Stimulated activated CD4-positive, alpha-beta T cell treated with anti-CD3 and anti-CD28 coated beads, Interleukin-1b, Interleukin-23, amount 100 ng/mL, for 4 hours (primary cell): Measurements from ENCODE around the gene AS3MT.
"Not testable (repeated sequence)": the region's sequence is repeated elsewhere in the genome, so short reads cannot be mapped to it uniquely, and the experiment has no call there.

ENCODE experiments used
- DNase-seq, 2 donors: peaks; one replicate each; pipeline ENCODE4 v3.0.0-alpha.2; 2020; ENCODE audit warnings: low read depth in 2 of 2

Gene AS3MT, protein sequence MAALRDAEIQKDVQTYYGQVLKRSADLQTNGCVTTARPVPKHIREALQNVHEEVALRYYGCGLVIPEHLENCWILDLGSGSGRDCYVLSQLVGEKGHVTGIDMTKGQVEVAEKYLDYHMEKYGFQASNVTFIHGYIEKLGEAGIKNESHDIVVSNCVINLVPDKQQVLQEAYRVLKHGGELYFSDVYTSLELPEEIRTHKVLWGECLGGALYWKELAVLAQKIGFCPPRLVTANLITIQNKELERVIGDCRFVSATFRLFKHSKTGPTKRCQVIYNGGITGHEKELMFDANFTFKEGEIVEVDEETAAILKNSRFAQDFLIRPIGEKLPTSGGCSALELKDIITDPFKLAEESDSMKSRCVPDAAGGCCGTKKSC

DNA sequence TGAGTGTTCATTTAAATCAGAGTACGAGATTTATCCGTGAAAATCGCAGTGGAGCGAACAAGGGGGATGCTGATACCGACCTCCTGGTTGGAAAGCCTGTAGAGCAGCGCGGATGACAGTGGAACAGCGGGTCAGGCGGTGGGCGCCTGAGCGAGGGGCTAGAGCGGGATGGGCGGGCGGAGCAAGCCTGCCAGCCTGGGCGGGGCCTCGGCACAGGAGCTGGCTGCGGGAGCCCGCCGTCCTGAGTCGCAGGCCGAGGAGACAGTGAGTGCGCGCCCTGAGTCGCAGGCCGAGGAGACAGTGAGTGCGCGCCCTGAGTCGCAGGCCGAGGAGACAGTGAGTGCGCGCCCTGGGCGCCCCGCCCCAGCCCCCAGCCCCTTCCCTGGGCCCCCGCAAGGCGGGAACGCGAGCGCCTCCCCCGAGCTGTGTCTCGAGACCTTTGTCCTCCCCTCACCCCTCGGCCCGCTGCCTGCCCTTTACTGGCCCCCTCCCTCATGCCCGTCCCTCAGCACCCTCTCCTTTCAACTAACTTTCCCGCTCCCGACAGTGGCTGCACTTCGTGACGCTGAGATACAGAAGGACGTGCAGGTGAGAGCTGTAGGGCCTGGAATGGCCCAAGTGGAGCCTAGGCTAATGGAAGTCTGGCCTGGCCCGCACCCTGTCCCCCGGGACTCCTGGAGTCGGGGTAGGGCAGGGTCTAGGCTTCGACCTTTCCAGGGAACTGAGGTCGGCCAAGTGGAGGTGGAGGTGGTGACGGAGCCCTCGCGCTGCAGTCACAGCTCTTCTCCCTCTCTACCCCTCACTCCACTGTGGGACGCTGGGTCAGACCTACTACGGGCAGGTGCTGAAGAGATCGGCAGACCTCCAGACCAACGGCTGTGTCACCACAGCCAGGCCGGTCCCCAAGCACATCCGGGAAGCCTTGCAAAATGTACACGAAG, at the start of gene AS3MT:
Gene AS3MT, plus strand, starts transcription at position 213 of the 941 bp plus-strand sequence. Its CDS starts 123 bp downstream, at position 336.
- peak in 1 of 2 donors; percentile 1 for DNase-seq

DNA sequence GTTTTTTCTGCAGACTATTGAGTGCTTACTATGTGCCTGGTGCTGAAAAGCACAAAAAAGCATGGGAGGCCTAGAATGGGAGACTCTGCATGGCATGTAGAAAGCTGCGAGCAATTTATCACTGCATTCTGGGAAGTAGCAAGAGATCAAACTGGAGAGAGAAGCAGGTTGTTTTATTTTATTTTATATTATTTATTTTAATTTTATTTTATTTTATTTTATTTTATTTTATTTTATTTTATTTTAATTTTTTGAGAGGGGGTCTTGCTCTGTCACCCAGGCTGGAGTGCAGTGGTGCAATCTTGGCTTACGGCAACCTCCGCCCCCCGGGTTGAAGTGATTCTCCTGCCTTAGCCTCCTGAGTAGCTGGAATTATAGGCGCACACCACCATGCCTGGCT, 49.3 kb upstream of the AS3MT start:
- DNase-seq, result not testable (repeated sequence)

- DNase-seq, result no peak
Observed at GRCh38 chr10:102822222-102822621, 47.0 kb upstream of the AS3MT start.

- no peak for DNase-seq
Observed at GRCh38 chr10:102824664-102825063, 44.6 kb upstream of the AS3MT start.

DNA sequence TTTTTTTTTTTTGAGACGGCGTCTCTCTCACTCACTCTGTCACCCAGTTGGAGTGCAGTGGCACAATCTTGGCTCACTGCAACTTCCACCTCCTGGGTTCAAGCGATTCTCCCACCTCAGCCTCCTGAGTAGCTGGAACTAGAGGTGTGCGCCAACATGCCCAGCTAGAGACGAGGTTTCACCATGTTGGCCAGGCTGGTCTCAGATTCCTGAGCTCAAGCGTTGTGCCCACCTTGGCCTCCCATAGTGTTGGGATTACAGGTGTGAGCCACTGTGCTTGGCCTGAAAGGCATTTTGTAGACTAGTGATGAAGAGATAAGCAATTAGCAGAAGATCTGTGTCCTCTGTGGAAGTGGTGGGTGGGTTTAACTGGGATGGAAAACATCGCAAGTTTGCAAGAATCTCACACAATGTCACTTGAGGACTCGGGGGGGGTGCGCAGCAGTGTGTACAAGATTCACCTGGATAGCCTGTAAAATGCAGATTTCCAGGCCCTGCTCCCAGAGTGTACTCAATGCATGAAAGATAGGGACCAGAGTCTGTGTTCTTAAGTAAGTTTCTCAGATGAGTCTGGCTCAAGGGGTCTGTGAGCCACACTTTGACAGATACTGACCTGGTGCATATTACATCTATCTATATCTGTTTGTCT, 43.0 kb upstream of the AS3MT start:
- no peak for DNase-seq

DNA sequence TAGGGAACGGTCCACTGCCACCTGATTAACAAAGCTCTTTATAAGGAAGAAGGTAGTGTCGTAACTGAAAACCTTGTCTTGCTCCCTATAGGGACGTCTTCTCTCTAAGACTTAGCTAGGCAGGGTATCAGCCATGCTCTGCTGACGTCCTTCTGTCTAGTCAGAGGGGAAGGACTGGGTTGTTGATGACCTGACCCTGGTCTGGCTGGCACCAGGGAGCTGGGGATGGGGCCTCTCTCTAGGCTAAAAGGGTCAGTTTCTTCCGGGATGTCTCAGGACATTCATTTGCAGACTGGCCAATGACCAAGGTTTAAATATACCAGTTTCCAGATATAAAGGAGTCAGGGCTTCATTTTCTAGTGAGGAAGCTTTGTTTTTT, 41.7 kb upstream of the AS3MT start:
- no peak for DNase-seq

DNA sequence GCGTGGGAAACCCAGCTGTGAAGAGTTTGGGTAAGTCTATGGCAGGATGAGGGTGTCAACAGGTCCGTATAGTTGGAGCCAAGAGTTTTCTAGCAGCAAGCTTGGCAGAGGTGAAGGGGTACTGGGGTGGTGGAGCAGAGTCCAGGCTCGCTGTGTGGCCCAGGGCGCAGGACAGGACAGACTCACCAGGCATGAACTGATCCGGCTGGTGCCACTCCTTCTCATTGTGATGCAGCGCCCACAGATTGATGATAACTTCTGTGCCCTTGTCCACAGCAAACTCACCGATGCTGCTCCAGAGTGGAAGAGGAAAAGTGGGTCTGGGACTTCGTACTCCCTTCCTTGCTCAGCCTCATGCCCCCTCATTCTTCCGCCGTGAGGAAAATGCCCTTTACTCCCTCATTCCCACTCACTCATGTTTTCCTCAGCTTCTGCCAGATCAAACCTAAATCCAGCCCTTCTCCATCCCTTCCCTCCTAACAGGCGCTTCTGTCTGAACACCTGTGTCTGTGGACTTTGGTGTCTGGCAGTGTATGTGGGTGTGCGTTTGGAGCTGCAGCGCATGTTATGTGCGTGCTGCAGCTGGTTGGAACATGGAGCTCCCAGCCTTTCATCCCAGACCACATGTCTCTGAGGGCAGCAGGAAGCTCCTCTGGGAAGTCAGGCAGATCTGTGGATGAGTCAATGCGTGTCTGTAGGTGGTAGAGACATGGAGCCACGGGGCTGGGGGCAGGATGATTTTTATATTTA, 37.8 kb upstream of the AS3MT start:
- no peak for DNase-seq

GRCh38 chr10:102832248-102832647, 37.0 kb upstream of the AS3MT start:
- no peak for DNase-seq

DNA sequence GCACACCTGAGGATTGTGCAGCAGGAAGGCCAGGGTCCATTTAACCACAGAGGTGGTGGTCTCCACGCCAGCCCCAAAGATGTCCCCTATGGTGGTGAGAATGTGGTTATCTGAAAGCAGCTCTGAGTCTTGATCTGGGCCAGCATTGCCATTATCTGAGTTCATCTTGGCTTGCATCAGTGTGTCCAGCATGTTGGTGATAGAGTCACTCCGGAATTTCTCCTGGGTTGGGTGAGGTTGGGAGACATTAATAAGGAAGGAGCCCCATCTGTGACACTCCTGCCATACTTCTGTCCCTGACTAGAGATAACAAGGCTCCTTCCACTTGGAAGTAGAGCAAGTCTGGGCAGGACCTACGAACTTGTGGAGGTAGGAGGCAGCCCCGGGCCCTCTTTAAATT, 36.3 kb upstream of the AS3MT start:
- no peak for DNase-seq

DNA sequence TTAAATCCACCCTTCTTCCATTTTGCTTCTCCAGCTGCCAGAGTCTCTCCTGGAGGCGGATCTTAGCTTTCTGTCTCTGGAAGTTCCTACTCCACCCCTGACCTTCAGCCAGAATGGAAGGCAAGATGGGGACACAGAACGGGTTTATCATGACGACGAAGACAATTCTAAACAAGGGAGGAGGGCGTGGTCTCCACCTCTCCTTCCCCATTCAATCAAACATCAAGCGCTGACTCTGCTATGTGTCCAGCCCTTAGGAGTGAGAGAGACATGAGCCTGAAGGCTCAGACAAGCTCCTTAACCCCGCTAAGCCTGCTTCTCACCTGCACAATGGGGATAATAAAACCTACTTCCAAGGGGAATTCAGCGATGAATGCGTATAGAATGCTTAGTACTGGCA, 35.1 kb upstream of the AS3MT start:
- DNase-seq, result no peak

GRCh38 chr10:102835007-102835482, 34.2 kb upstream of the AS3MT start:
- DNase-seq, result peak; percentile 56 to 76

GRCh38 chr10:102837230-102837721, 32.0 kb upstream of the AS3MT start, which contains the start of gene CYP17A1:
Gene CYP17A1, minus strand, starts transcription at chr10:102837413. Its CDS starts 52 bp downstream, at chr10:102837361.
- DNase-seq, result no peak

- DNase-seq, result not testable (repeated sequence)
Observed at GRCh38 chr10:102838276-102838927, 30.9 kb upstream of the AS3MT start.

DNA sequence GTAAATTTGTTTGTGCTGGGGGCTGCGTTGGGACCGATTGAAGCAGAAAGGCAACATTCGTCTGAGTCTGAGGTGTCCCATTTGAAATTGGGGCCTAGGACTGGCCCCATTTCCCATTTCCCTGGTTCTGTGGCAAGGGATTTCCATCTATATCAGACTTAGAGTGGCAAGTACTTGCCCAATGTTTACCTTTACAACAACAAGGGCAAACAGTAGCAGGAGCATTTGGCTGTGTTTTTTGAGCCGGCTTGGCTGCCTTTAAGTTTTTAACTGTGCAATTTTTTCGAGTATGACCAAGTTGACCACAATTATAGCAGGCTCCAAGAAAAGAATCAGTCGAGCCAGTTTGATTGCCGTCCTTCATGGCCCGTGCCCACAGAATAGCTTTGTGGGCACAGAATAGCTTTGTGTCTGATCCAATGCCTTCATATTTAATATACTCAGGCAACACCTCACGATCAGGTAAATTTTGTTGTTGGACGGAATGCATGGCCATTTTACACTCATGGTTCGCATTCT, 27.4 kb upstream of the AS3MT start:
- DNase-seq, result no peak

DNA sequence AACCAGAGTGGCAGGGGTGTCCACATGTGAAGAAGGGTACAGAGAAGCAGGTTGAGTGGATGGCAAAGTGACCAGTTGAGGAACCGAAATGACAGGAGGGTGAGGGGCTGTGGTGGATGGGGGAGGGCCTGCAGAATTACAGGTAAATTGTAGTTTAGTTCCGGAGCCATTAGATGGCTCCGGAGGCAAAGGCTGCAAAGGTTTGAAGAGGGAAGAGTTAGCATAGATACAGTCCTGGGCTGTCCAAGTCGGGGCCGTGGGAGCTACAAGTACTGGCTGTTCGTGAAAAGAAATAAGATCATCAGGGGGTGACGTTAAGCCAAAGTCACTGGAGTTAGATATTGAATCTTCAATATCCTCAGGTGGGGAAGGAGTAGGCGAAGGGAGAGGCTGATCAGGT, 26.1 kb upstream of the AS3MT start:
- DNase-seq, result not testable (repeated sequence)

GRCh38 chr10:102844190-102844776, 25.0 kb upstream of the AS3MT start:
- DNase-seq, result not testable (repeated sequence)

DNA sequence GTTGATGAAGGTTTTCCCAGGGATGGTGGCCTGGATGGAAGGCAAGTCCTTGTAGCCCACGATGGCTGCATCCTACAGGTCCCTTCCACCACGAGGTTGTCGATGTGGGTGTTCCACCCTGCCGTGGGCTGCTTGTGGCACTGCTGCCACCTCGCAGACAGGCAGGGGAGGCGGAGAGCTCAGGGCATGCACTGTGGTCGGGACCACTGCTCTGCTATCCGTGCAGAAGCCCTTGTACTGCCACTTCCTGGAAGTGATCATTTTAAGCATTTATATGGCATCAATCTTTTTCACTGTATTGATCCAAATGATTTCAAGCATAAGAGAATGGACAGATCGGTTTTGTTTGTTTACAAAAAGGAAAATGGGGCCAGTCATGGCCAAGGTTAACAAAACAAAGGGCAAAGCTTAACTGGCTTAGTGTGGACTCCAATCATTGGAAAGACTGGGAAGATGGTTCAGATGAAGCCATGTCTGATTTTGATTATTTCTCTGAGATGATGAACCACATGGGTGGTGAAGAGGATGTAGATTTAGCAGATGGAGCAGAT, 23.8 kb upstream of the AS3MT start:
- no peak for DNase-seq

GRCh38 chr10:102850025-102850518, 19.2 kb upstream of the AS3MT start:
- DNase-seq, result no peak

- DNase-seq, result not testable (repeated sequence)
Observed at GRCh38 chr10:102853237-102853636, 16.0 kb upstream of the AS3MT start.
